HG03575 (cell line): Measurements from ENCODE around the gene ZNF540.
"Not testable (repeated sequence)": the region's sequence is repeated elsewhere in the genome, so short reads cannot be mapped to it uniquely, and the experiment has no call there.

Experiments
- ATAC-seq: cut with Tn5 transposase; IDR thresholded peaks from one replicate; pipeline ENCODE4 v1.9.1; 2021; ENCODE audit not compliant: unreplicated experiment, insufficient number of reproducible peaks, low FRiP score; ENCODE audit errors: extremely low read depth

Gene ZNF540

GRCh38 chr19:37594304-37594981 is at the start of gene ZNF540, which contains the start of gene ZNF571:
Gene ZNF540 (plus strand): TSS chr19:37594876. CDS start chr19:37598448, 3,572 bp downstream.
Gene ZNF571 (minus strand): TSS chr19:37594792. CDS start chr19:37586676, 8,116 bp downstream.
- ATAC-seq = peak; percentile 61

GRCh38 chr19:37551129-37551993 is 43.3 kb upstream of the ZNF540 start:
- ATAC-seq = no peak

- no peak for ATAC-seq
Measured at GRCh38 chr19:37563518-37563917, 31.2 kb upstream of the ZNF540 start.

GRCh38 chr19:37564624-37565369 is 29.9 kb upstream of the ZNF540 start:
- no peak for ATAC-seq

GRCh38 chr19:37565370-37565669 is 29.4 kb upstream of the ZNF540 start:
- ATAC-seq = no peak

GRCh38 chr19:37572203-37572602 is 22.5 kb upstream of the ZNF540 start:
- no peak for ATAC-seq

GRCh38 chr19:37583340-37583739 is 11.3 kb upstream of the ZNF540 start:
- no peak for ATAC-seq

- peak; percentile 26 for ATAC-seq
Measured at GRCh38 chr19:37593996-37594303, 726 bp upstream of the ZNF540 start.

GRCh38 chr19:37594982-37595382 is 306 bp downstream of the ZNF540 start:
- ATAC-seq = peak; percentile 10

GRCh38 chr19:37635076-37636056 is 40.7 kb downstream of the ZNF540 start:
- no peak for ATAC-seq

- ATAC-seq = no peak
Measured at GRCh38 chr19:37654118-37654517, 59.4 kb downstream of the ZNF540 start.

GRCh38 chr19:37654629-37655300 is 60.1 kb downstream of the ZNF540 start:
- no peak for ATAC-seq

GRCh38 chr19:37655301-37655688 is 60.6 kb downstream of the ZNF540 start, which contains the start of gene ZFP30:
Gene ZFP30 (minus strand): TSS chr19:37655465. CDS start chr19:37647822, 7,643 bp downstream.
- ATAC-seq = no peak

- no peak for ATAC-seq
Measured at GRCh38 chr19:37655689-37656371, 61.2 kb downstream of the ZNF540 start.

GRCh38 chr19:37657157-37657556 is 62.5 kb downstream of the ZNF540 start:
- not testable (repeated sequence) for ATAC-seq
